Placental pericyte (primary cell): ENCODE measurements around the gene PEX19. TPM values are rescaled to one million over a fixed set of nuclear protein-coding genes. Genes with fewer than 3 reads are reported as not detected.

Source experiments
- small RNA-seq: library from RNA; depleted of rRNA; stranded (forward); fragments of <200 nt; gene quantifications from one replicate; pipeline ENCODE3, GENCODE V24; 2012; ENCODE audit warnings: low replicate concordance
- total RNA-seq: library from RNA; depleted of rRNA; stranded (reverse); fragments of >200 nt; gene quantifications from 2 replicates; pipeline ENCODE4 v1.2.3, GENCODE V29; 2012

Gene PEX19, protein sequence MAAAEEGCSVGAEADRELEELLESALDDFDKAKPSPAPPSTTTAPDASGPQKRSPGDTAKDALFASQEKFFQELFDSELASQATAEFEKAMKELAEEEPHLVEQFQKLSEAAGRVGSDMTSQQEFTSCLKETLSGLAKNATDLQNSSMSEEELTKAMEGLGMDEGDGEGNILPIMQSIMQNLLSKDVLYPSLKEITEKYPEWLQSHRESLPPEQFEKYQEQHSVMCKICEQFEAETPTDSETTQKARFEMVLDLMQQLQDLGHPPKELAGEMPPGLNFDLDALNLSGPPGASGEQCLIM
- total RNA-seq = 24.9 and 48.8 TPM in 2 replicates

GRCh38 chr1:160284782-160285344 lies at the start of gene PEX19:
PEX19 (minus strand) TSS chr1:160285133; CDS start chr1:160285124, 9 bp downstream.

GRCh38 chr1:160261893-160262794 lies 22.8 kb downstream of the PEX19 start, which contains the start of gene DCAF8:
DCAF8 (minus strand) TSS chr1:160262549; CDS start chr1:160244008, 18,541 bp downstream.

Small RNA genes lying within 50 kb of the gene (small RNA-seq; reads per million reads assigned to genes)
- gene RF00019 = not detected

Other genes starting within 250 kb of the PEX19 start
- not detected in 2 replicates for gene KCNJ10, start 215.0 kb downstream of the PEX19 start, total RNA-seq
- not detected in 2 replicates for gene KCNJ9, start 203.6 kb downstream of the PEX19 start, total RNA-seq
- 18.6 and 24.9 TPM in 2 replicates for gene IGSF8, start 186.5 kb downstream of the PEX19 start, total RNA-seq
- under 0.01 TPM in 1 of 2 replicates, not detected in the other for gene ATP1A2, start 169.4 kb downstream of the PEX19 start, total RNA-seq
- not detected in 2 replicates for gene ATP1A4, start 133.5 kb downstream of the PEX19 start, total RNA-seq
- gene CASQ1, start 94.6 kb downstream of the PEX19 start, total RNA-seq = 0.14 TPM in 1 of 2 replicates, not detected in the other
- 133 and 148 TPM in 2 replicates for gene PEA15, start 79.7 kb downstream of the PEX19 start, total RNA-seq
- 76.8 and 76.9 TPM in 2 replicates for gene DCAF8, start 22.6 kb downstream of the PEX19 start, total RNA-seq
- gene COPA, start 58.1 kb upstream of the PEX19 start, total RNA-seq = 332 and 481 TPM in 2 replicates
- 99.5 and 153 TPM in 2 replicates for gene NCSTN, start 58.2 kb upstream of the PEX19 start, total RNA-seq
- gene NHLH1, start 81.9 kb upstream of the PEX19 start, total RNA-seq = under 0.01 and 0.14 TPM in 2 replicates
- gene VANGL2, start 115.4 kb upstream of the PEX19 start, total RNA-seq = not detected in 2 replicates
- not detected in 2 replicates for gene SLAMF6, start 238.1 kb upstream of the PEX19 start, total RNA-seq